ENCODE data around the gene ELFN2.

- TF ChIP-seq CTCF (IDR thresholded peaks at IDR 0.05) (no peak), POLR2A (IDR thresholded peaks at IDR 0.05) (no peak)
These were observed 18.2 kb downstream of the ELFN2 start for GRCh38 chr22:37409031-37409430.

Measured in right lobe of liver (tissue), 4 donors.